GM18861 (cell line): ENCODE data around the gene GUCA2B.

ENCODE experiments used
- ATAC-seq: cut with Tn5 transposase; IDR thresholded peaks from one replicate; pipeline ENCODE4 v1.9.1; 2021; ENCODE audit not compliant: unreplicated experiment

The GUCA2B gene

GRCh38 chr1:42183957-42184268 is 30.7 kb downstream of the GUCA2B start:
- ATAC-seq: no peak

- ATAC-seq: no peak
These were observed 31.4 kb downstream of the GUCA2B start for GRCh38 chr1:42184616-42185015.

GRCh38 chr1:42186152-42186551 is 32.9 kb downstream of the GUCA2B start:
- ATAC-seq: no peak

- ATAC-seq: no peak
These were observed 37.0 kb downstream of the GUCA2B start for GRCh38 chr1:42189931-42190853.

- no peak for ATAC-seq
These were observed 38.1 kb downstream of the GUCA2B start for GRCh38 chr1:42191319-42191718.

- ATAC-seq: no peak
These were observed 38.9 kb downstream of the GUCA2B start for GRCh38 chr1:42192106-42192505.

- ATAC-seq: no peak
These were observed 42.6 kb downstream of the GUCA2B start for GRCh38 chr1:42195841-42196240.

- no peak for ATAC-seq
These were observed 45.0 kb downstream of the GUCA2B start for GRCh38 chr1:42198251-42198650.

GRCh38 chr1:42201986-42202385 is 48.8 kb downstream of the GUCA2B start:
- ATAC-seq: no peak
